Measurements from ENCODE around the gene D2HGDH.
"Not testable (repeated sequence)": the region's sequence is repeated elsewhere in the genome, so short reads cannot be mapped to it uniquely, and the experiment has no call there.

D2HGDH gene

GRCh38 chr2:241810307-241811200 lies 76.1 kb downstream of the D2HGDH start:
- DNase-seq, result no peak

DNA sequence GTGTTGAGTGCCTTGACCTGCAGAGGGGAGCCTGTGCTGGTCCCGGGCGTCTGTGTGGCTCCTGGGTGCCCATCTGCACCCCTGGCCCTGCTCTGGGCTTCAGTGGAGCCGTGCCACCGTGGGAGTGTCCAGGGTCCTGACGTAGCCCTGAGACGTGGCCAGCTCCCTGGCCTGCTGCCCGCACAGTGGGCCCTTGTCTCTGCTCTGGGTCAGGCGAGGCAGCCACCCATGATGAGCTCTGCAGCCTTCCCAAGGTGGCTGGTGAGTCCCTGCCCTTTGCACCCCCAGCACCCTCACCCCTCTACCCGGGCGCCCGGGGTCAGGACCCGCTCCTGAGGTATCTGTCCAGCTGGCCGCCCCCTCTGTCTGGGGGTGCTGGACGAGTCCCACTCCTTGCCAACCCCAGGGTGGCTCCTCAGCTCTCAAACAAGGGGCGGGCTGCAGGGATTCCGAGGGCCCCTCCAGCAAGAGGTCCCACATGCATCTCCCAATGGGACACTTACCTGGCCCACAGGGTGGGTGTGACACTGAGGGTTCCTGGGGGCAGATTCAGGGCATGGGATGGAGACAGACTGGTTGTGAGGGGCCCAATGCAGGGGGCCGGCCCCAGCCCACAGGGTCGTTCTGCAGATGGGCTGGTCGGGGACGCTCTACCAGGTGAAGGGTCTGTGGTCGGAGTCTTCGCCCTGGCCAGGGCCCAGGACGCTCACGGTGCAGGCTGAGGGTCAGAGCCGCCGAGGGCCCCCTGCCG lies 76.9 kb downstream of the D2HGDH start:
- DNase-seq, result no peak

GRCh38 chr2:241811952-241812729 lies 77.7 kb downstream of the D2HGDH start:
- DNase-seq, result no peak

- DNase-seq, result no peak
Observed at GRCh38 chr2:241812730-241813643, 78.6 kb downstream of the D2HGDH start.

- peak; percentile 29 for DNase-seq
Observed at GRCh38 chr2:241813644-241814392, 79.4 kb downstream of the D2HGDH start.

DNA sequence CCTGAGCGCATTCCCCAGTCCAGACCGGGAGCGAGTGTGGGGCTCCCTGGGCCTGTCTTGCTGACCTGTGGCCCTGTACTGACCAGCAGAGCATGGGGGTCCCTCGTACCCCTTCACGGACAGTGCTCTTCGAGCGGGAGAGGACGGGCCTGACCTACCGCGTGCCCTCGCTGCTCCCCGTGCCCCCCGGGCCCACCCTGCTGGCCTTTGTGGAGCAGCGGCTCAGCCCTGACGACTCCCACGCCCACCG lies 79.9 kb downstream of the D2HGDH start:
- no peak for DNase-seq

GRCh38 chr2:241814643-241815476 lies 80.4 kb downstream of the D2HGDH start:
- no peak for DNase-seq

GRCh38 chr2:241815477-241816430 lies 81.3 kb downstream of the D2HGDH start:
- no peak for DNase-seq

DNA sequence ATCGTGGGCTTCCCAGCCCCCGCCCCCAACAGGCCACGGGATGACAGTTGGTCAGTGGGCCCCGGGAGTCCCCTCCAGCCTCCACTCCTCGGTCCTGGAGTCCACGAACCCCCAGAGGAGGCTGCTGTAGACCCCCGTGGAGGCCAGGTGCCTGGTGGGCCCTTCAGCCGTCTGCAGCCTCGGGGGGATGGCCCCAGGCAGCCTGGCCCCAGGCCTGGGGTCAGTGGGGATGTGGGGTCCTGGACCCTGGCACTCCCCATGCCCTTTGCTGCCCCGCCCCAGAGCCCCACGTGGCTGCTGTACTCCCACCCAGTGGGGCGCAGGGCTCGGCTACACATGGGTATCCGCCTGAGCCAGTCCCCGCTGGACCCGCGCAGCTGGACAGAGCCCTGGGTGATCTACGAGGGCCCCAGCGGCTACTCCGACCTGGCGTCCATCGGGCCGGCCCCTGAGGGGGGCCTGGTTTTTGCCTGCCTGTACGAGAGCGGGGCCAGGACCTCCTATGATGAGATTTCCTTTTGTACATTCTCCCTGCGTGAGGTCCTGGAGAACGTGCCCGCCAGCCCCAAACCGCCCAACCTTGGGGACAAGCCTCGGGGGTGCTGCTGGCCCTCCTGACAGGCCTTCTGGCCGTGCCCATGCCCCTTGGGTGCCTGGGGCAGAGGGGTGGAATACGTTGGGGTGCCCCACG lies 82.1 kb downstream of the D2HGDH start:
- DNase-seq, result no peak

DNA sequence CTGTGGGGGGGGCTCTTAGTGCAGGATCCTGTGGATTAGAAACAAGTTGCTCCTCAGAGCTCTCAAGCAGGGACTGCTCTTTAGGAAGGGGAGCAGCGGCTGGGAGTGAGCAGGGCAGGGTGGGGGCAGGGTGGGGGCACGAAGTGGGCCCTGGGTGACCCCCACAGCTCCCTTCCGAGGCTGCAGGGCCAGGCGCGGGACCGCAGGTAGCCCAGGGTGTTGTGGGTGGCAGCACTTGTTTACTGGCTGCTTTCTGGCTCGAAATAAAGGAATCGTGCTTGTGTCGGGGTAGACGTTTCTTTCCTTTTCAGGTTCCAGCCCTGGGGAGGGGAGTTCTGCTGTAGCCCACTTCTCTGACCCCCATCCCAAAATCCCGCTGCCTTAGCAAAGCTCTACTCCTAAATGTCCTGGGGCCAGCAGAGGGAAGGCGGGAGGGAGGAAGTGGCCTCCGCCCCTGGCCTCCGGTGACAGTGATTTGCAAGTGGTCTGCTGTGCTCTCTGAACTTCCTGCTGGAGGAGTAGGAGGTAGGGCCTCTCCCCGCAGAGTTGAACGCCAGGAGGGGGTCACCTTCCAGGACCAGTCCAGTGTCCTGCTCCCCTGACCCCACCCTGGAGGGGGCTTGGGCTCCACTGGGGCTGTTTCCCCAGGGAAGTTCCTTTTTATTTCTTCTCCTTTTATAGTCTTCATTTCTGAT lies 82.8 kb downstream of the D2HGDH start:
- no peak for DNase-seq

DNA sequence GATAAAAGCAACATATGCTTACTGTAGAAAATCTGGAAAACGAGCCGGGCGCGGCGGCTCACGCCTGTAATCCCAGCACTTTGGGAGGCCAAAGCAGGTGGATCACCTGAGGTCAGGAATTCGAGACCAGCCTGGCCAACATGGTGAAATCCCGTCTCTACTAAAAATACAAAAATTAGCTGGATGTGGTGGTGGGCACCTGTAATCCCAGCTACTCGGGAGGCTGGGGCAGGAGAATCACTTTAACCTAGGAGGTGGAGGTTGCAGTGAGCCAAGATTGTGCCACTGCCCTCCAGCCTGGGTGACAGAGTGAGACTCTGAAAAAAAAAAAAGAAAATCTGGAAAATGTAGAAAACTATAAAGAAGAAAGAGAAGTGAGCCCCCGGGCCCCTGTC lies 83.4 kb downstream of the D2HGDH start:
- not testable (repeated sequence) for DNase-seq

Measured in activated CD4-positive, alpha-beta T cell treated with anti-CD3 and anti-CD28 coated beads, Interleukin-2, amount 50 U/mL, for 1 hour (primary cell).